SK-N-SH treated with all-trans-retinoic acid at 6 μM for 48 hours (cell line): ENCODE measurements around the gene AIG1.

Experiments used
- ARNTL ChIP-seq: fragments of 450-650 bp; formaldehyde crosslinking; IDR thresholded peaks from 2 replicates; pipeline ENCODE4 v1.5.0; 2020; ENCODE audit warnings: low read depth, mild to moderate bottlenecking, moderate library complexity, borderline replicate concordance
- CSDC2 ChIP-seq: fragments of 250-450 bp; sonication (Bioruptor Pico); IDR thresholded peaks from 2 replicates; pipeline ENCODE4 v1.5.0; 2020; ENCODE audit warnings: mild to moderate bottlenecking, moderate library complexity
- ISL1 ChIP-seq: fragments of 250-450 bp; sonication (Bioruptor Pico); IDR thresholded peaks from 2 replicates; pipeline ENCODE4 v2.1.2; 2022; ENCODE audit warnings: mild to moderate bottlenecking, moderate library complexity
- RARB ChIP-seq: fragments of 250-450 bp; sonication (Bioruptor Pico); IDR thresholded peaks from 2 replicates; pipeline ENCODE4 v1.8.0; 2021; ENCODE audit warnings: mild to moderate bottlenecking, moderate library complexity
- SNAI2 ChIP-seq: fragments of 250-450 bp; sonication (Bioruptor Pico); IDR thresholded peaks from 2 replicates; pipeline ENCODE4 v1.5.0; 2020; ENCODE audit warnings: mild to moderate bottlenecking, moderate library complexity
- TCF4 ChIP-seq: fragments of 250-450 bp; sonication (Bioruptor Pico); IDR thresholded peaks from 2 replicates; pipeline ENCODE4 v1.8.0; 2021; ENCODE audit warnings: mild to moderate bottlenecking, moderate library complexity, borderline replicate concordance
- ZNF70 ChIP-seq: fragments of 450-650 bp; formaldehyde crosslinking; IDR thresholded peaks from 2 replicates; pipeline ENCODE4 v1.5.0; 2020; ENCODE audit warnings: mild to moderate bottlenecking, moderate library complexity
- ZNF8 ChIP-seq: fragments of 450-650 bp; formaldehyde crosslinking; IDR thresholded peaks from 2 replicates; pipeline ENCODE4 v1.5.0; 2020; ENCODE audit warnings: mild to moderate bottlenecking, moderate library complexity
- TF ChIP-seq, protein P1 (sequence below): fragments of 250-450 bp; sonication (Bioruptor Pico); IDR thresholded peaks from 2 replicates; pipeline ENCODE4 v1.5.1; 2020; ENCODE audit warnings: low read depth, mild to moderate bottlenecking, moderate library complexity
- TF ChIP-seq, protein P2 (sequence below): fragments of 250-450 bp; sonication (Bioruptor Pico); IDR thresholded peaks from 2 replicates; pipeline ENCODE4 v1.8.0; 2020; ENCODE audit warnings: mild to moderate bottlenecking, moderate library complexity, borderline replicate concordance

DNA sequence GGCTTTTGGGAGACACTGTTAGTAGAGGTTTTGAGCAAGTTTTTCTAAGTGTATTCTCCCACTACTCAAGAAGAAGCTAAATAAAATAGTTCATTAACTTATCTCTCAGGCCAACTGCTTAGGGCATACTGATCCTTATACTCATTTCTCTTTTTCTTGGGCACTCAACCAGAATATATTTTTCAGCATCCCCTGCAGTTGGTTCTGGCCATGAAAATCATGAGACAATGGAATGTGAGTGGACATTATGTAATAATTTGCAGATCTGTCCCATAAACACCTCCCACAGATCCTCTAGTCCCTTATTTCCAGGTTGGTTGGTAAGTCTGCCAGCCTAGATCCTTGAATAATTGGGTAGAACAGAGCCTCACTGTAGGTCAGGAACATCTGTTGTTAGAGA, 136.7 kb downstream of the AIG1 start:
- TF ChIP-seq RARB (no peak), TCF4 (CRISPR knock-in tag) (no peak), ARNTL (CRISPR knock-in tag) (no peak), ZNF8 (CRISPR knock-in tag) (no peak), SNAI2 (CRISPR knock-in tag) (no peak), CSDC2 (CRISPR knock-in tag) (no peak), ZNF70 (CRISPR knock-in tag) (no peak), ISL1 (CRISPR knock-in tag) (no peak)
- TF ChIP-seq, protein P1, sequence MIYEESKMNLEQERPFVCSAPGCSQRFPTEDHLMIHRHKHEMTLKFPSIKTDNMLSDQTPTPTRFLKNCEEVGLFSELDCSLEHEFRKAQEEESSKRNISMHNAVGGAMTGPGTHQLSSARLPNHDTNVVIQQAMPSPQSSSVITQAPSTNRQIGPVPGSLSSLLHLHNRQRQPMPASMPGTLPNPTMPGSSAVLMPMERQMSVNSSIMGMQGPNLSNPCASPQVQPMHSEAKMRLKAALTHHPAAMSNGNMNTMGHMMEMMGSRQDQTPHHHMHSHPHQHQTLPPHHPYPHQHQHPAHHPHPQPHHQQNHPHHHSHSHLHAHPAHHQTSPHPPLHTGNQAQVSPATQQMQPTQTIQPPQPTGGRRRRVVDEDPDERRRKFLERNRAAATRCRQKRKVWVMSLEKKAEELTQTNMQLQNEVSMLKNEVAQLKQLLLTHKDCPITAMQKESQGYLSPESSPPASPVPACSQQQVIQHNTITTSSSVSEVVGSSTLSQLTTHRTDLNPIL (CRISPR knock-in tag), result no peak
- TF ChIP-seq, protein P2, sequence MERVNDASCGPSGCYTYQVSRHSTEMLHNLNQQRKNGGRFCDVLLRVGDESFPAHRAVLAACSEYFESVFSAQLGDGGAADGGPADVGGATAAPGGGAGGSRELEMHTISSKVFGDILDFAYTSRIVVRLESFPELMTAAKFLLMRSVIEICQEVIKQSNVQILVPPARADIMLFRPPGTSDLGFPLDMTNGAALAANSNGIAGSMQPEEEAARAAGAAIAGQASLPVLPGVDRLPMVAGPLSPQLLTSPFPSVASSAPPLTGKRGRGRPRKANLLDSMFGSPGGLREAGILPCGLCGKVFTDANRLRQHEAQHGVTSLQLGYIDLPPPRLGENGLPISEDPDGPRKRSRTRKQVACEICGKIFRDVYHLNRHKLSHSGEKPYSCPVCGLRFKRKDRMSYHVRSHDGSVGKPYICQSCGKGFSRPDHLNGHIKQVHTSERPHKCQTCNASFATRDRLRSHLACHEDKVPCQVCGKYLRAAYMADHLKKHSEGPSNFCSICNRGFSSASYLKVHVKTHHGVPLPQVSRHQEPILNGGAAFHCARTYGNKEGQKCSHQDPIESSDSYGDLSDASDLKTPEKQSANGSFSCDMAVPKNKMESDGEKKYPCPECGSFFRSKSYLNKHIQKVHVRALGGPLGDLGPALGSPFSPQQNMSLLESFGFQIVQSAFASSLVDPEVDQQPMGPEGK (CRISPR knock-in tag), result no peak
